Spleen (tissue), 7 donors: ENCODE results near the gene GIMAP4.
A peak's percentile ranks its signal among the peaks of the same experiment; 100 is the strongest.

ENCODE experiments used
- CTCF ChIP-seq, 11 experiments: fragments of 200-600 bp in 7 of 11; fragments of 450-650 bp in 4 of 11; sonication (generic) in 4 of 11; IDR thresholded peaks in 8 of 11; conservative IDR thresholded peaks in 3 of 11; 1 replicate in 7 of 11; 2 replicates in 4 of 11; pipeline versions ENCODE4 v1.4.0 to v1.8.0; 2016 to 2021; ENCODE audit warnings: antibody characterized with exemption in 11 of 11, inconsistent platforms in 4 of 11, mild to moderate bottlenecking in 1 of 11
- POLR2A ChIP-seq, 3 donors: fragments of 450-650 bp; IDR thresholded peaks; one replicate each; pipeline ENCODE4 v1.5.1; 2017; ENCODE audit warnings: antibody characterized with exemption in 3 of 3, mild to moderate bottlenecking in 1 of 3
- POLR2AphosphoS5 ChIP-seq, 3 donors: sonication (generic); formaldehyde crosslinking; IDR thresholded peaks; one replicate each; pipeline ENCODE4 v1.5.1; 2017; ENCODE audit warnings: antibody characterized with exemption in 3 of 3
- donor health status: DM: no; HTN: no; CAD: no; lungs with moderate emphysema.
- donor health status: DM: no; HTN: no; CAD: no.
- donor health status: DM: no; HTN: no; CAD: no.

DNA sequence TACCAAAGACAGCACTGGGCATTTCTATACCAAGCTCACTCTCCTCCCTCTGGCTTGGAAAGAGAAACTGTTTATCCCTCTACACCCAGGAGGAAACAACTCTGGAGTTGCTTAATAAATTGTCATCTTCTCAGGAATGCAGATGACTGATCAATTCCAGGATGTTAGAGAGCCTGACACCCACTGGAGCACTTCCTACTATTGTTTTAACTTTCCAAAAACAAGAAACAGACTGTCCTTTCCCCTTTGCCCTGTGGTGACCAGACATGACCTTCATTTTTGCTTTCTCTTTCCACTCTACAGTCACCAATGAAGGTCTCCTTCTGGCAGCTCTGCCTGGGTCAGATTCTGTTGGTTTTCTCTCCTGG lies 19.6 kb downstream of the GIMAP4 start:
- no peak for TF ChIP-seq CTCF (IDR thresholded peaks at IDR 0.05 in 8 of 11, conservative IDR thresholded peaks at IDR 0.05 in 3 of 11)
- TF ChIP-seq POLR2AphosphoS5 (IDR thresholded peaks at IDR 0.05) = peak in 1 of 3 donors; percentile 58
- TF ChIP-seq POLR2A (IDR thresholded peaks at IDR 0.05) = no peak
